Activated naive CD4-positive, alpha-beta T cell treated with anti-CD3 and anti-CD28 coated beads, Interleukin-2, amount 50 U/mL, for 24 hours (primary cell): Measurements from ENCODE around the gene RGN.
"Not testable (repeated sequence)": the region's sequence is repeated elsewhere in the genome, so short reads cannot be mapped to it uniquely, and the experiment has no call there.

Experiments
- H3K27ac Mint-ChIP-seq: one replicate; pipeline ENCODE4 v1.8.0; 2021; ENCODE audit warnings: mild to moderate bottlenecking, mixed read lengths
- H3K27me3 Mint-ChIP-seq: one replicate; pipeline ENCODE4 v1.8.0; 2021; ENCODE audit warnings: mixed read lengths
- H3K36me3 Mint-ChIP-seq: one replicate; pipeline ENCODE4 v1.8.0; 2021; ENCODE audit warnings: mixed read lengths
- H3K4me1 Mint-ChIP-seq: one replicate; pipeline ENCODE4 v1.8.0; 2021; ENCODE audit warnings: mixed read lengths
- H3K4me3 Mint-ChIP-seq: one replicate; pipeline ENCODE4 v1.8.0; 2021; ENCODE audit warnings: mild to moderate bottlenecking, mixed read lengths
- H3K9me3 Mint-ChIP-seq: one replicate; pipeline ENCODE4 v1.8.0; 2021; ENCODE audit warnings: mixed read lengths

Gene RGN

DNA sequence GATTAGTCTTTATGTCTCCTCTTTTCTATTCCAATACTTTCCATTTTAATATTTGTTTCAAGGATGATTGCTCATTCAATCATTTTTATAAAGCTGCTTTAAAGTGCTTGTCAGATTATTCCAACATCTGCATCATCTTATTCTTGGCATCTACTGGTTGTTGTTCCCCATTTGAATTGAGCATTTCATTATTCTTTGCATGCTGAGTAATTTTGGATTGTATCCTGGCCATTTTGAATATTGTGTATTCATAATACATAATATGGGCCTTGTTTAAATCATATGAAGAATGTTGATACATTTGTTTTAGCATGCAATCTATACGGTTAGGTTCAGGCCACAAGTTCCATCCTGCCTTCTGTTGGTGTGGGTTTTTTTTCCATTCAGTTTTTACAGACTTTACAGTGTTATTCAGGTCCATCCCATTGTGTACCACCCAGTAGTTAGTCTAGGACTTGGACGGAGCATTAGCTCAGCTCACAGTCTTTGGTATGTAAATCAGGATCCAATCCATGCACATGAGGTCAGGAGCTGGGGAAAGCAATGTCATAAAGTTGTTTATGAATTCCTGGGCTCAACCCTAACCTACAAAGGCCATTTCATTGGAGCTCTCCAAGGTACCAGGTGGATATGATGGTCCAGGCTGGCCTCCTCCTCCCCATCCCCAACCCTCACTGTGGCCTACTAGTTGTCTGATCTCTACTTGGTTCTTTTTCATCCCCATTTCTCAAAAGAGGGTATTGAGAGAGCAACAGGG is 20.3 kb downstream of the RGN start:
- Mint-ChIP-seq H3K4me1 (no peaks in the 10 kb centered on the region), H3K4me3 (no peak overlapping the region), H3K27me3 (no peaks in the 10 kb centered on the region), H3K36me3 (no peaks in the 10 kb centered on the region), H3K27ac (no peak overlapping the region), H3K9me3 (no peaks in the 10 kb centered on the region)

DNA sequence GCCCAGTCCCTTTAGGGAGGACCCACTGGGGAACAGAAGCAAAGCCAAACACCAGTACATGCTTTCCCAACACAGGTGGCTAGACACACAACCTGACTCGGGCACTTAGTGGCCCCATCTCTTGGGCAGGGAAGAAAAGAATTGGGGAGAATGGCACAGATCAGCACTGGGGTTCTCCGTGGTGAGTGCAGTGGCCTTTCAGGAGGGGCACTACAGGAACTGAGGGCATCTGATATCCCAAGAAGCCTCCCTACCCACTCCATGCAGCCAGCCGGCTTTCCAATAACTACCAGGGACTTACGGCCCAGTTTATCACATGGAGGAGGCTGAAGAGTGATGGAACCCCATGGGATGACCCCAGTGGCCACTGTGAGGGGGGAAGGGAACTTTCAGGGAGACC is 23.0 kb downstream of the RGN start:
- H3K27me3 Mint-ChIP-seq = no peaks in the 10 kb centered on the region
- H3K4me3 Mint-ChIP-seq = no peak overlapping the region
- no peaks in the 10 kb centered on the region for H3K36me3 Mint-ChIP-seq
- no peaks in the 10 kb centered on the region for H3K9me3 Mint-ChIP-seq
- H3K4me1 Mint-ChIP-seq = no peaks in the 10 kb centered on the region
- no peak overlapping the region for H3K27ac Mint-ChIP-seq

DNA sequence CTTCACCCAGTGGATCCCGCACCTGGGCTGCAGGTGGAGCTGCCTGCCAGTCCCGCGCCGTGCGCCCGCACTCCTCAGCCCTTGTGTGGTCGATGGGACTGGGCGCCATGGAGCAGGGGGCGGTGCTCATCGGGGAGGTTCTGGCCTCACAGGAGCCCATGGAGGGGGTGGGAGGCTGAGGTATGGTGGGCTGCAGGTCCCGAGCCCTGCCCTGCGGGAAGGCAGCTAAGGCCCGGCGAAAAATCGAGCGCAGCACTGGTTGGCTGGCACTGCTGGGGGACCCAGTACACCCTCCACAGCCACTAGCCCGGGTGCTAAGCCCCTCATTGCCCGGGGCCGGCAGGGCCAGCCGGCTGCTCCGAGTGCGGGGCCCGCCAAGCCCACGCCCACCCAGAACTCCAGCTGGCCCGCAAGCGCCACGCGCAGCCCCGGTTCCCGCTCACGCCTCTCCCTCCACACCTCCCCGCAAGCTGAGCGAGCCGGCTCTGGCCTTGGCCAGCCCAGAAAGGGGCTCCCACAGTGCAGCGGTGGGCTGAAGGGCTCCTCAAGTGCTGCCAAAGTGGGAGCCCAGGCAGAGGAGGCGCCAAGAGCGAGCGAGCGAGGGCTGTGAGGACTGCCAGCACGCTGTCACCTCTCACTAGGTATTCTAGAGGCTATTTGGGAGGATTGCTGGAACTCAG is 32.8 kb downstream of the RGN start:
- H3K27ac Mint-ChIP-seq, H3K36me3 Mint-ChIP-seq, H3K4me1 Mint-ChIP-seq, H3K4me3 Mint-ChIP-seq, H3K9me3 Mint-ChIP-seq, H3K27me3 Mint-ChIP-seq: not testable (repeated sequence)

DNA sequence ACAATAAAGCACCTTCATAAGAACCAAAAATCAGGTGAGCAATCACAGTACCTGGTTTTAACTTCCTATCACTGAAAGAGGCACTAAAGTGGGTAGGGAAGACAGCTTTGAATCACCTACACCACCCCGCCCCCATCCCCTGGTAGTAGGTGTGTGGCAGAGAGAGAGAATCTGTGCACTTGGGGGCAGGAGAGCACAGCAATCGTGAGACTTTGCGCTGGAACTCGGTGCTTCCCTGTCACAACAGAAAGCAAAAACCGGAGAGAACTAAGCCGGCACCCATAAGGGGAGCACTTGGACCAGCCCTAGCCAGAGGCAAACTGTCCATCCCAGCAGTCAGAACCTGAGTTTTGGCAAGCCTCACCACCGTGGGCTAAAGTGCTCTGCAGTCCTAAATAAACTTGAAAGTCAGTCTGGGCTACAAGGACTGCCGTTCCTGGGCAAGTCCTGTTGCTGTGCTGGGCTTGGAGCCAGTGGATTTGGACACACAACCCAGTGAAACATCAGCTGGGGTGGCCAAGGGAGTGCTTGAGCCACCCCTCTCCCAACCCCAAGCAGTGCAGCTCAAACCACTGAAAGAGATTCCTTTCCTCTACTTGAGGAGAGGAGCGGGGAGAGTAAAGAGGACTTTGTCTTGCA is 34.2 kb downstream of the RGN start:
- Mint-ChIP-seq H3K9me3 (no peaks in the 10 kb centered on the region), H3K4me1 (no peaks in the 10 kb centered on the region), H3K27ac (no peak overlapping the region), H3K36me3 (peaks cover 3% of the 10 kb centered on the region), H3K4me3 (no peak overlapping the region), H3K27me3 (no peaks in the 10 kb centered on the region)

DNA sequence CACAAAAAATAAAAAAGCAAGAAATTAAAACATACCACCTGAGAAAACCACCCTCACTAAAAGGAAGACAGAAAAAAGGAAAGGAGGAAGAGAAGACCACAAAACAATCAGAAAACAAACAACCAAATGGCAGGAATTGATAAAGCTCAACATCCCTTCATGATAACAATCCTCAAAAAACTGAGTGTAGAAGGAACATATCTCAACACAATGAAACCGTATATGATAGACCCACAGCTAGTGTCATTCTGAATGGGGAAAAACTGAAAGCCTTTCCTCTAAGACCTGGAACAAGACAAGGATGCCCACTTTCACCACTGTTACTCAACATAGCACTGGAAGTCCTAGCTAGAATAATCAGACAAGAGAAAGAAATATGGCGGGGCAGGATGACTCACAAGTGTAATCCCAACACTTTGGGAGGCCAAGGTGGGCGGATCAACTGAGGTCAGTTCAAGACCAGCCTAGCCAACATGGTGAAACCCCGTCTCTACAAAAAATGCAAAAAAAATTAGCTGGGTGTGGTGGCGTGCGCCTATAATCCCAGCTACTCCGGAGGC is 38.4 kb downstream of the RGN start:
- H3K4me1 Mint-ChIP-seq, H3K36me3 Mint-ChIP-seq, H3K27ac Mint-ChIP-seq, H3K9me3 Mint-ChIP-seq, H3K27me3 Mint-ChIP-seq, H3K4me3 Mint-ChIP-seq: not testable (repeated sequence)

DNA sequence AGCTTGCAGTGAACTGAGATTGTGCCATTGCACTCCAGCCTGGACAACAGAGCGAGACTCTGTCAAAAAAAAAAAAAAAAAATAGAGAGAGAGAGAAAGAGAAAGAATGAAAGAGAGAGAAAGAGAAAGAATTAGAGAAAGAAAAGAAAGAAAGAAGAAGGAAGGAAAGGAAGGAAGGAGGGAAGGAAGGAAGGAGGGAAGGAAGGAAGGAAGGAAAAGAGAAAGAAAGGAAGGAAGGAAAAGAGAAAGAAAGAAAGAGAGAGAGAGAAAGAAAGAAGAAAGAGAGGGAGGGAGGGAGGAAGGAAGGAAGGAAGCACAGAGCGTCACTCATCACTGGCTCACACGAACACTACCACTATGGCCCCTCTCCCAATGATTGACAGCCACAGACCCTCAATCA is 46.2 kb downstream of the RGN start:
- H3K27me3 Mint-ChIP-seq, H3K4me3 Mint-ChIP-seq, H3K9me3 Mint-ChIP-seq, H3K27ac Mint-ChIP-seq, H3K36me3 Mint-ChIP-seq, H3K4me1 Mint-ChIP-seq: not testable (repeated sequence)

DNA sequence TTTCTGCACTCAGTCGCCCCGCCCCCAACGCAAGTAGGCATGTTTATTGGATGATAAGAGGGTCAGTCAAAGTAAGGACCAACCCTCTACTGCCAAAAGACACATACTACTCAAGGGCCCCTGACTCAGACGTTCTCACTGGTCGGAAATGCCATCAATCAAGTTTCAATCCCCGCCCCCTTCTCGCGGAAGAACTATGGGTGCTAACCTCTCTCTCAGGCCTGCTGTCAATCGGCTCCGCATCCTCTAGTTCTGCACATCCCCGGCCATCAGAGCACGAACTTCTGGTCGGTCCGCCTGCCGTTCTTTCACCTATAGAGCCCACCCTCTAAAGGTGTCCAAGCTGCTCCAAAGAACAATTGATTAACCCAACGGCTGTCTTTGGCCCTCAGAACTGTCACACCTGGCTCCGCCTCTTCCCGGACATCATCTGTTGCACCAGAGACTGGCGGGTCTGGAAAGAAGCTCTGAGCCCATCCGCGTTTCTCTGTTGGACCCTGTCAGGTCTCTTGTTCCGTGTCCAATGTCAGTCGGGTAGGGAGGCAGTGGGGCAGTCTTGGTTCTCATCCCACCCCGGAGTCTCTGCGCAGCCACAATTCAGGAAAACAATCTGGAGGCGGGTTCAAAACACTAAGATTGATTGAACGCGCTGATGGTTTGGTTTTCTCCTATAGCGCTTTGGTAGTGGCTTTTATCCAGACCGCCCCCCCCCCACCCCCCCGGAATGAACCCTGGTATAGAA is 51.1 kb downstream of the RGN start:
- Mint-ChIP-seq H3K27me3 (no peaks in the 10 kb centered on the region), H3K4me1 (peaks cover 3% of the 10 kb centered on the region), H3K27ac (peak overlapping the region; percentile 97), H3K9me3 (no peaks in the 10 kb centered on the region), H3K4me3 (peak overlapping the region; percentile 98), H3K36me3 (no peaks in the 10 kb centered on the region)

DNA sequence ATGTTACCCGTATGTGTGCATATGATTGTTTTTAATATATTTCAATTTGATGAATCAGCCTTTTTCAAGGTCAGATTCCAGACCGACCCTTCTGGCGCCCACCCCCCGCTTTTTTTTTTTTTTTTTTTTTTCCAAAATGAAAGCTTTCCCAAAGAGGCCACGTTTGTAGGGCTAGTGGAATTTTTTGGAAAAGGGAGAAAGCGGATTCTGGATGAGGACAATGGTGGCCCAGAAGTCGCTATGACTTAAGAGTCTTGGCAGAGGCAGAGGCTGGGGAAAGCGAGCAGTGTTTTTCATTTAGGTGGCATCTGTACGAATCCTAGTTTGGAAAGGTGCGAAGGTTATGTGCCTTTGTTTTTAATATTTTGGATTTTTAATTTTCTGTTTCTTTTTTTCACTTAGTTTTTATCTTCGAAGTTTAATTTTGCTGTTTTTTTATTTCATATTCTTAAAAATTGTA is 51.7 kb downstream of the RGN start:
- Mint-ChIP-seq H3K9me3 (no peaks in the 10 kb centered on the region), H3K27me3 (no peaks in the 10 kb centered on the region), H3K36me3 (no peaks in the 10 kb centered on the region), H3K4me3 (peak overlapping the region; percentile 98), H3K4me1 (peaks cover 3% of the 10 kb centered on the region), H3K27ac (peak overlapping the region; percentile 97)

DNA sequence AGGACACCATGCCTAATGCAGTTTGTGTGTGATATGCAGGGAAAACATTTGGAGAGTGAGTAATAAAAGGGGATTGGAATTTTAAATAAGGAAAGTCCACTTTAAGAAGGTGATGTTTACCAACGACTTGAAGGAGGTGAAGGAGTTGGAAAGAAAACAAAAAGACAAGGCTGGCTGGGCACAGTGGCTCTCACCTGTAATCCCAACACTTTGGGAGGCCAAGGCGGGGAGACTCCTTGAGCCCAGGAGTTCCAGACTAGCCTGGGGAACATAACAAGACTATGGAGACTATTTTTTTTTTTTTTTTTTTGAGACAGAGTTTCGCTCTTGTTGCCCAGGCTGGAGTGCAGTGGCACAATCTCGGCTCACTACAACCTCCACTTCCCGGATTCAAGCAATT is 55.2 kb downstream of the RGN start:
- no peaks in the 10 kb centered on the region for H3K9me3 Mint-ChIP-seq
- H3K4me3 Mint-ChIP-seq = no peak overlapping the region
- H3K27me3 Mint-ChIP-seq = no peaks in the 10 kb centered on the region
- H3K4me1 Mint-ChIP-seq = peaks cover 3% of the 10 kb centered on the region
- no peak overlapping the region for H3K27ac Mint-ChIP-seq
- no peaks in the 10 kb centered on the region for H3K36me3 Mint-ChIP-seq

DNA sequence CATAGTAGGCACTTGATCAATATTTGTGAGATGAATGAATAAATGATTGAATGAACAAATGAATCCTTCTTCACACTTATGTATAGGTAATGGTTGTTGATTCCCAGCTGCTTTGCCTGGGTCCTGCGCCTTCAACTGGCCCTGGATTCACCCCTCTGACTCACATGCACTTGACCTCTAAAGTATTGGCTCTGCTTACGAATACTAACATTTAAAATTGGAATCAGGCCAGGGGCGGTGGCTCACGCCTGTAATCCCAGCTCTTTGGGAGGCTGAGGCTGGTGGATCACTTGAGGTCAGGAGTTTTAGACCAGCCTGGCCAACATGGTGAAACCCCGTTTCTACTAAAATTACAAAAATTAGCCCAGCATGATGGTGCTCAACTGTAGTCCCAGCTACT is 57.4 kb downstream of the RGN start:
- not testable (repeated sequence) for H3K4me3 Mint-ChIP-seq, H3K27me3 Mint-ChIP-seq

DNA sequence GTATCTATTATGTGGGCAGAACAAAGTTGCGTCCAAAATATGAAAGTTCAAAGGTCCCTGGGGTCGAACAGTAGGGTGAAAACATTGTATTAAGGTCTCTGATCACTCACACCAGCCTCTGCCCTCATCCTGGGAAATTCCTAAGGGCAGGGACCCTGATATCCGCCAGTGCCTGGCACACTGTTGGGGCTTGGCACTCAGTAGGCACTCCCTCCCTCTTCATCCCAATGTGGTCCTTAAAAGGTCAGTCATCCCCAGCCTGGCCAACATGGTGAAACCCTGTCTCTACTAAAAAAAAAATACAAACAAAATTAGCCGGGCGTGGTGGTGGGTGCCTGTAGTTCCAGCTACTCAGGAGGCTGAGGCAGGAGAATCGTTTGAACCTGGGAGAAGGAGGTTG is 59.9 kb downstream of the RGN start:
- Mint-ChIP-seq H3K27ac (no peak overlapping the region), H3K4me1 (peaks cover 12% of the 10 kb centered on the region), H3K27me3 (no peaks in the 10 kb centered on the region), H3K36me3 (peaks cover 6% of the 10 kb centered on the region), H3K9me3 (no peaks in the 10 kb centered on the region), H3K4me3 (no peak overlapping the region)

More for the DNA sequence above, 57.4 kb downstream of the RGN start:
- H3K9me3 Mint-ChIP-seq, H3K36me3 Mint-ChIP-seq, H3K4me1 Mint-ChIP-seq, H3K27ac Mint-ChIP-seq: not testable (repeated sequence)
